GM12878 (cell line): ENCODE results near the gene PRX.

ENCODE experiments used
- CHD2 ChIP-seq: IDR thresholded peaks from 2 replicates; pipeline ENCODE4 v1.6.1; 2011; ENCODE audit warnings: low read depth, low read length, improper control_type of control experiment, borderline replicate concordance
- CTCF ChIP-seq, 3 experiments: IDR thresholded peaks in 2 of 3; conservative IDR thresholded peaks in 1 of 3; 2 replicates each; pipeline ENCODE4 v1.5.1; 2011; ENCODE audit warnings: low read depth in 3 of 3, low read length in 3 of 3, mild to moderate bottlenecking in 3 of 3, control low read depth in 2 of 3, moderate library complexity in 2 of 3, inconsistent platforms in 1 of 3, mixed read lengths in 1 of 3; ENCODE audit not compliant: control insufficient read depth in 2 of 3, insufficient read depth in 1 of 3; ENCODE audit errors: extremely low read depth in 1 of 3
- LARP7 ChIP-seq: fragments of 450-650 bp; IDR thresholded peaks from 2 replicates; pipeline ENCODE4 v1.6.1; 2017; ENCODE audit warnings: mild to moderate bottlenecking
- SMC3 ChIP-seq: IDR thresholded peaks from 2 replicates; pipeline ENCODE4 v1.6.1; 2011; ENCODE audit warnings: low read length, improper control_type of control experiment, borderline replicate concordance

GRCh38 chr19:40360708-40361241 lies 52.4 kb downstream of the PRX start:
- TF ChIP-seq CHD2 (no peak), CTCF (IDR thresholded peaks at IDR 0.05 in 2 of 3, conservative IDR thresholded peaks at IDR 0.05 in 1 of 3; ENCODE audit: control insufficient read depth in 2 of 3, extremely low read depth in 1 of 3, insufficient read depth in 1 of 3, low read depth in 3 of 3, low read length in 3 of 3) (no peak), SMC3 (no peak), LARP7 (no peak)
